Globus pallidus (tissue), 1 donor: Measurements from ENCODE around the gene PLCB3.
"Not testable (repeated sequence)": the region's sequence is repeated elsewhere in the genome, so short reads cannot be mapped to it uniquely, and the experiment has no call there.

Experiments used
- DNase-seq: peaks from one replicate; pipeline ENCODE4 v3.0.0-alpha.2; 2015; ENCODE audit warnings: low spot score

The PLCB3 gene

GRCh38 chr11:64237484-64237951 lies 13.8 kb upstream of the PLCB3 start:
- no peak for DNase-seq

GRCh38 chr11:64238076-64238475 lies 13.3 kb upstream of the PLCB3 start:
- no peak for DNase-seq

DNA sequence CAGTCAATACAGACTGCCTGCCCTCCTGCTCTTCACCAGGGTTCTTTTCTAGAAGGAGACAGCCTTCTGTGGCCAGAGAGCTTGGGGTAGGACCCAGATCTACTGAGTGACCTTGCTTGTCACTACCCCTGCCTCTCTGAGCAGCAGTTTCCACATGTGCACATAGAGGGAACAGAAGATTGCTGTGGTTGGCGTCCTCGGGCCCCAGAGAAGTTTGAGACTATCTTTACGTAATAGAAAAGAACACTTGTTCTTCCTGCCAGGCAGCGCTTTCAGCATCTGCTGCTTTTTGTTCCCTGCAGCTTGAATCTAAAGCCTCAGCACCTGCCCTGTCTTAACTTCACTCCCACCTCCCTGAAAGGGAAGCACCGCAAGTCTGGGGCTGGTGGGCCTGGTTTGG lies 12.3 kb upstream of the PLCB3 start:
- DNase-seq = no peak

GRCh38 chr11:64239662-64240434 lies 11.5 kb upstream of the PLCB3 start:
- no peak for DNase-seq

DNA sequence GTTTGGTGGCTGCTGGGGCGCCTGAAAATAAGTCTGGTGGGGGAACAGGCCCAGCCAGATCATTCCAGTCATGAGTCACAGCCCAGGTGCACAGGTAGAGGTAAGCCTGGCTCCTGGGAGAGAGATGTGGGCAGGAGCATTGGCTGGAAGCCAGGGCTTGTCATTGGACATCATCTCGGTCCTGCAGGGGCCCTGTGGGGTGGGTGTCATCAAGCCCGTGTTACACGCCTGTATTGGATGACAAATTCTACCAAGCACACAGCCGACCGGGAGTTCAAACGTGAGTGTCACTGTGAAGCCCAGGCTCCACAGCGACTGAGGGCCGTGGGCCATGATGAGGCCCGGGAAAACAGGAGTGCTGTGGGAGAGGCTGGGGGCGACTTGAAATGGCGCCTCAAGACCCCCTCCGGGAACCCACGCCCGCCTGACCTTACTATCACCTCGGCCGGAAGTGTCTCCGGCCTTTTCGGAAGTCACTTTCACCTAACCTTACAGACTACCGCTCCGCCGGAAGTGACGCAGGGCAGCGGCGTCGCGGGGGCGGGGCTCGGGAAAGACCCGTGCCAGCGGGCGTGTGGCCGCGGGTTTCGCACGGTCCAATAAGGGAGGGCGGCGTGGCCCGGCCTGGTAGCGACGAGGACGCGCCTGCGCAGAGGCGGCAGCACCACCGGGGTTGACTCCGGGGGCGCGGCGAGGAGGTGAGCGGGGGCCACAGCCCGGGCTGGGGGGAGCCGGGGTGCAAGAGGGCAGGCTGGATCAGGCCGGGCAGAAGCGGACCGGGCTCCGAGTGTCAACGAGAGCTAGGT lies 10.7 kb upstream of the PLCB3 start, which contains the start of gene FKBP2:
Gene FKBP2, plus strand, starts transcription at position 661 of the 806 bp plus-strand sequence. CDS start 1,293 bp downstream, outside the sequence.
- DNase-seq = peak; percentile 97

DNA sequence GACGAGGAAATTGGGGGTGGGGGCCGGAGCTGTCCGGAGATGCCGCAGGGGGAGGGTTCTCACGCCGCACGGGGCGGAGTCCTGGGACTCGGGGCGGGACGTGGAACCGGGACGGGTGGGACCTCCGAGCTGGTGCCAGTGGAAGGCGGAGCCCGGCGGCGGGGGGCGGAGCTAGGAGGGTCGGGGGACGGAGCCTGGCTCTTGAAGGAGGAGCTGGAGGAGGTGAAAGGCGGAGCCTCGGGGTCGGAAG lies 10.2 kb upstream of the PLCB3 start:
- peak; percentile 99 for DNase-seq

DNA sequence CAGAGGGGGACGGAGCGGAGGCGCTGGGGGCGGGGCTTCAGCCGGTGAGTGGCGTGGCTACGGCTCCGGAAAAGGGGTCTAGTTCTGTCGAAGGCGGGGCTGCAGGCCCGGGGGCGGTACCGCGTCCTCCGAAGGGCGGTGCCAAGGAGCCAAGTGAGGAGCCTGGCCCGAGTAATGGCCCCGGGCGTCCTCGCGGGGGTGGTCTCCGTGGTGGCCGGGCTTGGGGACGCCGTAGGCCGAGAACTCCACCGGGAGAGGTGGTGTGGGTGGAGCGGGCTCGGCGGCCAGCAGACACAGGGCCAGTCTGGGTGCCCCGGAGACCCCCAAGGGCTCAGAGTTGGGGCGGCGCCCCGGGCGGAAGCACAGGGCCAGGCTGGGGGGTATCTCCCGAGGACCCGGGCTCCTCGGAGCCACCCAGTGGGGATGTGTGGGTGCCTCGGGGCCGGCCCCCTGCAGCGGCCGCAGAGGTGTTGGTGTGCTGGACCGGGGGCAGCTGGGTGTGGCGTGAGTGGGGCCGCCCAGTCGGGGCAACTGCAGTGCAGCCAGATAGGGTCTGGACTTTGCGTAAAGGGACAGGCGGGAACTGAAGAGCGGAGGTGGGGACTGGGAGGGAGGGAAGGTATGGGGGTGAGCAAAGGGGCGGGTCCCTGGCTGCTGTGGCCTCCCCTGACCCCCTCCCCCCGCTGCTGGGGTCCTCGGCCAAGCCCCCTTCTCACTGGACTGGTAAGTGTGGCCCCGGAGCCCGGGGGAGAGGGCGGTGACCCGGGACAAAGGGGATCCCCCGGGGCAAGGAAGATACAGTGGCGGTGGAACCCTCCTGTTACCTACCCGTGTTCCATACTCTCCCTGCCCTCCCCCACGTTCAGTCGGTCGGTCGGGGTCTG lies 9.6 kb upstream of the PLCB3 start:
- no peak for DNase-seq

DNA sequence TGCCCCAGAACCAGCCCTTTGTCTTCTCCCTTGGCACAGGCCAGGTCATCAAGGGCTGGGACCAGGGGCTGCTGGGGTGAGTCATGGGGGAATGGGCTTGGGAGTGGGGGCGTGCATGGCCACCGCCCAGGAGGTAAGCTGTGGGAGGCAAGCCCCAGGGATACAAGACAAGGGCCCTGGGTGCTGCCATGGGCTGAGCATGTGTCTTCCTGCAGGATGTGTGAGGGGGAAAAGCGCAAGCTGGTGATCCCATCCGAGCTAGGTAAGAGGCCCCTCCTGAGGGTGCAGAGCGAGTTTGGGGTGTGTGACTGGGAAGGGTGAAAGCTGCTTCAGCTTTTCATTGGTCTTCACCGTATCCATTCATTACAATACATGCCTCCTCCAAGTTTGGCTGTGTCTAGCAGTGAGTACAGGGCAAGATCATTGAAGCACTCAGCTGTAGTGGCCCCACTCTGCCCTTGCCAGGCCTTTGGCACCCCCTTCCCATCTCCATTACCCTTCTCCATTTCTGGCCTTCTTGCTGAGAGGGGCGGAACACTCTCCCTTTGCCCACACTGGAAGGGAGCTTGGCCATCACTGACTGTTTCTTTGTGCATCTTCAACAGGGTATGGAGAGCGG lies 8.0 kb upstream of the PLCB3 start:
- DNase-seq = no peak

- DNase-seq = no peak
These were observed 7.2 kb upstream of the PLCB3 start for GRCh38 chr11:64244107-64244506.

GRCh38 chr11:64244966-64245365 lies 6.4 kb upstream of the PLCB3 start:
- DNase-seq = no peak

- DNase-seq = no peak
These were observed 5.9 kb upstream of the PLCB3 start for GRCh38 chr11:64245401-64245796.

DNA sequence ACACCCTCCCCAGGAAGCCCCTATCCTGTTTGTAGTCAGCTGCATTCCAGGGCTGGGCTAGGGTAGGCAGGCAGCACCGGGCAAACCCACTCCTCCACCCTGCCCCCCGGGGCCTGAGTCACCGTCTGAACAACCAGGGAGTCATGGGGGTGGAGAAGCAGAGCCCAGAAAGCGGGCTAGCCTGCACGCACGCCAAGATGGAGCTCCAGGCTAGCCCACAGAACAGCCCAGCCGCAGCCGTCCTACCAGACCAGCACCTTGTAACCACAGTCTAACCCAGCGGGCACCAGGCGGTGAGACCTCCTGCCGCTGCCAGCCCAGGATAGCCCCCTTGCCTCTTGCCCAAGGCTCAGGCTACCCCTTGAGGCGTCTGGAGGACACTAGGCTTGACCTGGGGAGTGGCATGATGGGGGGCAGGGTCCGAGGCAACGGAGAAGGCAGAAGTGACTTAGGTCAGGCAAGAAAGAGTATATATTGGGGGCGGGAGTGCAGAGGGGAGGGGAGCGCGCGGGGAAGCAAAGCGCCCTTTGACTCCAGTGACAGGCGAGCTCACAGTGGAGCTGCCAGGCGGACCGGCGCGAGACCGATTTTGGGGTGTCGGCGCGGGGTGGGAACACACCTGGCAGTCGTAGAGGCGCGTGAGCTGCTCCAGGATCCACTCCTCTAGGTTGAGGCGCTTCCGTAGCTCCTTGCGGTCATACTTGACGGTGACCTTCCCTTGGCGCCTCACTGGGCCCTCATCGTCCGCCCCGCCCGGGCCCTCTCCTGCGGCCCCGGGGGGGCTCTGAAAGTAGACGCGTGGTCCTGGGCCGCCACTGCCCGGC lies 5.3 kb upstream of the PLCB3 start:
- no peak for DNase-seq

- not testable (repeated sequence) for DNase-seq
These were observed 4.8 kb upstream of the PLCB3 start for GRCh38 chr11:64246621-64246870.

- peak; percentile 78 for DNase-seq
These were observed 4.2 kb upstream of the PLCB3 start, which contains the start of gene PPP1R14B for GRCh38 chr11:64246871-64247728. TSS of gene PPP1R14B (minus strand) at chr11:64246943. CDS start at chr11:64246673, 270 bp downstream.

GRCh38 chr11:64247729-64248531 lies 3.4 kb upstream of the PLCB3 start:
- no peak for DNase-seq

- DNase-seq = no peak
These were observed 2.8 kb upstream of the PLCB3 start for GRCh38 chr11:64248578-64248977.

DNA sequence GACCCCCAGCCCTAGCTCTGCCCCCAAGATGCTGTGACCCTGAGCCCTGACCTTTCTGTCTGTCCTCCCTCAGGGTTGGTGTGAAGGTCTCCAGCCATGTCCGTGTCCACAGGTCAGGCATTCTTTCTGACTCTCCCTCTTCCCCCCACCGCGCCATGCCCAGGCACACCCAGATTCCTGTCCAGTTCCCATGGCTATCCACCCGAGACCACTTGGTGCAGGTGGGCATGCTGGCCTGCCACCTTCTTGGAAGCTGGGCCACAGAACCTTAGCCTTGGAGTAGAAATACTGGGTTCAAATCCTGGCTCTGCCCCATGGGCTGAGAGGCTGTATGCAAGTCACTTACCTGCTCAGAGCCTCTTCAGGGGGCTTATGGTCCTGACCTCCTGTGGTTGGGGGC lies 2.3 kb upstream of the PLCB3 start:
- DNase-seq = no peak

DNA sequence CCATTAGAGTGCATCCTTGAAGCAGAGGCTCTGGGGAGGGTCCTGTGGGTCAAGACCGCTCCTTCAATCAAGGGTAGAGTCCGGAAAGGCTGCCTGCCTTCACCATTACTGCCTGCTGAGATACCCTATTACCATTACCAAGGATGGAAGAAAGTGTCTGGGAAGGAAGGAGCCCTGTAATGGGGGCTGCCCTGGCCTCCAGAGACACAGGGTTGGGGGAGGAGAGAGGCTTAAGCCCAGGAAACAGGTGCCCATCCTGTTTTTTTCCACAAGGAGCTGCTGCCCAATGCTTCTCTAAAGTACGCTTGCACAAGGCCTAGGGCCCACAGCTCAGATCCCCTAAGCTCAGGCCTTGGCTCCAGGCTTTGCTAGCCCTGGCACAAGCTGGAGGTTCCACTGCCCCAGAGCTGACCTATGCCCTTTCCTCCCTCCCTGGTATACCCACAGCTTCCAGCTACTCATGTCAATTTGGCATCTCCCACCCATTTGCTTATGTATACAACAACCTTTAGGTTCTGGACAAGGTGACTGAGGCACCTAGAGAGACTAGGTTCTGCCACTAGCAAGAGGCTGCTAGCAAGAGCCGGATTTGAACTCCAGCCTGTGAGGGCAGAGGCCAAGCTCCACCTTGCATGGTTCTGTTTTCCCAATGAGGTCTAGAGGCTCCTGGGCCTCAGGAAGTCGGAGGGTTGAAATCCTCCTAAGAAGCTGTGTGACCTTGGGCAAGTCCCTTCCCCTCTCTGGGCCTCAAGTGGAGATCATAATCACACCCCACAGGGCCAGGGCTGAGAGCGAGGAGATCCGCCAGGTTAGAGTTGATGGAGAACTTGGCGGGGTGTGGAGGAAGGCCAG lies 1.5 kb upstream of the PLCB3 start:
- no peak for DNase-seq
